Rectal smooth muscle tissue (tissue), 1 donor: ENCODE measurements around the gene DNAAF5.

Experiments used
- H3K27ac ChIP-seq: one replicate; pipeline ENCODE4 v1.7.0; 2013; ENCODE audit warnings: low read depth, low read length, inconsistent platforms
- H3K27me3 ChIP-seq: one replicate; pipeline ENCODE4 v1.7.0; 2013; ENCODE audit warnings: low read length; ENCODE audit not compliant: control insufficient read depth, insufficient read depth
- H3K36me3 ChIP-seq: one replicate; pipeline ENCODE4 v1.7.0; 2013; ENCODE audit warnings: low read length; ENCODE audit not compliant: control insufficient read depth, insufficient read depth
- H3K4me1 ChIP-seq: one replicate; pipeline ENCODE4 v1.7.0; 2013; ENCODE audit warnings: low read length; ENCODE audit not compliant: control insufficient read depth, insufficient read depth
- H3K4me3 ChIP-seq: one replicate; pipeline ENCODE4 v1.7.0; 2013; ENCODE audit warnings: low read length
- H3K9ac ChIP-seq: one replicate; pipeline ENCODE4 v1.7.0; 2013; ENCODE audit warnings: low read length

The DNAAF5 gene

DNA sequence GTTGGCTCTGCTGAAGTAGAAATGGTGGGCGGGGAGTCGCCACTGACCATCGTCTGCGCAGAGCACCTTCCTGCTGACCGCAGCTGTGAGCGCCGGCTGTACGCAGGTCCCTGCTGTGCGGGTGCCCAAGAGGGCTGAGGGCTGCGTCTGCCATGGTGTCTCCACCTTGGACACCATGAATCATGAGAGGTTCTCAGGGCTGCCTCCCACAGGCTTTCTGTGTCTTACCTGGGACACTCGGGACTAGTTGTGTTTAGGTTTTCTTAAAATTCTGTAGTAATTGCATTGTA is 45.5 kb downstream of the DNAAF5 start:
- Histone ChIP-seq H3K36me3 (peaks cover 3% of the 10 kb centered on the region), H3K9ac (no peak overlapping the region), H3K4me1 (peaks cover 22% of the 10 kb centered on the region), H3K27me3 (no peaks in the 10 kb centered on the region), H3K4me3 (no peak overlapping the region), H3K27ac (peak overlapping the region; percentile 92)

- Histone ChIP-seq H3K27ac (peak overlapping the region; percentile 92), H3K4me3 (no peak overlapping the region), H3K9ac (no peak overlapping the region), H3K4me1 (peaks cover 22% of the 10 kb centered on the region), H3K36me3 (peaks cover 3% of the 10 kb centered on the region), H3K27me3 (no peaks in the 10 kb centered on the region)
Measured at GRCh38 chr7:772392-772791, 45.9 kb downstream of the DNAAF5 start.

DNA sequence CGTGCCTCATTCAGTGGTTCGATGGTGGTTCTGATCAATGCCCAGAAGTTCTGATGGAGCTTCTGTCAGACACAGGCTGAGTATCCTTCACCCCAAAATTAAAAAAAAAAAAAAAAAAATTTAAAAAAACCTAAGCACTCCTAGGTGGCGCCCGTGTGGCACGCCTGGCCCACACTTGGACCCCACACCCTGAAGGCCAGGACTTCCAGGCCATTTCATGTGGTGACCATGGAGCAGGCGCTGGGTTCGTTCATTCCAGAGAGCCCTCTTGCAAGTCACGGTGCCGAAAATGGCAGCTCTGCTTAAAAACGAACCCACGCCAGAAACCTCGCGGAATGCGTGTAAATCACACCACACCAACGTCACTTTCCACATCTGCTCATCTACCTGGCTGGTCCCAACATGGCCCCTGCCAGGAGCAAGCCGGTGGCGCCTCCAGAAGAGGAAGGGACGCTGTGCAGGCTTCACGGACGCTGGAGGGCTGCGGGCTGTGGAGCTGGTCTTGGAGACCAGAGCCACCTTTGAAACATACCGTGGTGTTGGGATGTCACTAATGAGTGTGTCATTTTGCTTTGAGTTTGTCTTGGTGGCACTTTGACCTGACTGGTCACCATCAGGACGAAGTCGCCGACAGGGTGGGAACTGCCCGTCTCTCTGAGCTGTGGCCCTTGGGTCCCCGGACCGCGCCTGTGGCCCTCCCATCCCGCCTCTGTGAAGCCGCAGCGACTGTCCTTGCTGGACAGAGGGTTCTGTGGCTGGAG is 46.5 kb downstream of the DNAAF5 start:
- H3K27ac ChIP-seq: no peak overlapping the region
- peaks cover 3% of the 10 kb centered on the region for H3K36me3 ChIP-seq
- H3K4me3 ChIP-seq: no peak overlapping the region

DNA sequence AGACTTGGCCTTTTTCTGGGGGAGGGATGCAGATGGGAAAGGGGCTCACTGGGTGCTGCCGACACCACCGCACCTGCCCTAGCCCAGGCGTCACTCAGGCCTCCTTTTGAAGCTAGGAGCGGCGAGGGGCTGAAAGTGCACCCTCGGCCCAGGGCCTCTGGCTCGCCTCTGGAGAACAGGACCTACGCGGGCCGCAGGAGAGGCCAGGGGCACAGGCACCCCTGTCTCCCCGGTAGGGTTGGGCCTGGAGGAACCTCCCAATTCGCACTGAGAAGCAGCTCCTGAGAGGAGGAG is 47.1 kb downstream of the DNAAF5 start:
- no peaks in the 10 kb centered on the region for H3K36me3 ChIP-seq
- H3K4me1 ChIP-seq: peaks cover 22% of the 10 kb centered on the region
- no peaks in the 10 kb centered on the region for H3K27me3 ChIP-seq
- H3K9ac ChIP-seq: no peak overlapping the region
- no peak overlapping the region for H3K4me3 ChIP-seq
- no peak overlapping the region for H3K27ac ChIP-seq

More for the DNA sequence above, 46.5 kb downstream of the DNAAF5 start:
- peaks cover 22% of the 10 kb centered on the region for H3K4me1 ChIP-seq
- no peak overlapping the region for H3K9ac ChIP-seq
- H3K27me3 ChIP-seq: no peaks in the 10 kb centered on the region

DNA sequence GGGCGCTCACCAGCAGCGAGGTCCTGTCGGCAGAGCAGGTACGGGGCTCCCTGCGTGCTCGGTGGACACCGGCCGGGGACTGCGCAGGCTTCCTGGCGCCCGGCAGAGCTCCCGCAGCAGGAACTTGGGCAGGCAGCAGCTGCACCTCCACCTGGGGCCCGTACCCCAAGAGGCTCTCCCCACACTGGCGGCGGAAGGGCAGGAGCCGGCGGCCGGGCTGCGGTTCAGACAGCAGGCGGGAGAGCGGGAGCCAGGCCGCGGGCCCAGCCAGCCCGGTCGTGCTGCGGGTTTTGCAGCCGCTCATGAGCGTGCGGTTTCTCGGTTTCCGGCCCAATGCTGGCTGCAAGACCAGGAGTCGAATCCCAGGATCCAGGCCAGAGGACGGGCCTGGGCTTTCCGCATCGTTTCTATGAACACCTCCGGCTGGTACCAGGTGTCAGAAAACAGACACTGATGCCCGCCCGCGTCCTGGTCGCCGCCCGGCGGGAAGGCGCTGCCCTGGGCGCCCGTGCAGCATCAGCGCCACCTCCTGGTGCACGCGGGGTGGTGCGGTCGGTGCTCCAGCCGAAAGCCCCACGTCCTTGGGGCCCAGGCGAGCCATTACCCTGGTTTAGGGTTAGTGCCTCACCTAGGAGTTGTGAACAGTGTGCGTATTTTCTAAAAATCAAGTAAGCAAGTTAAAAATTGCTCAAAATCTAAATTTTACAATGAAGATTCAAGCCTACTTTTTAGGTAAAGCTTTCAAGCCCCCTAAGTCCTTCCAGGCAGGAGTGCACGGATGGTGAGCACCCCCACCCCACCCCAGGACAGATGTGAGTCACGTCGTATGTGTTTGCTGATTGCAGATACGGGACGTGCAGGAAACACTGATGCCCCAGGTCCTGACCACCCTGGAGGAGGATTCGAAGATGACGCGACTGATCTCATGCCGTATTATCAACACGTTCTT is 47.9 kb downstream of the DNAAF5 start:
- H3K36me3 ChIP-seq: no peaks in the 10 kb centered on the region
- H3K27me3 ChIP-seq: no peaks in the 10 kb centered on the region
- H3K9ac ChIP-seq: no peak overlapping the region
- H3K27ac ChIP-seq: no peak overlapping the region
- H3K4me3 ChIP-seq: no peak overlapping the region
- H3K4me1 ChIP-seq: peaks cover 28% of the 10 kb centered on the region

- Histone ChIP-seq H3K4me1 (peaks cover 18% of the 10 kb centered on the region), H3K9ac (no peak overlapping the region), H3K4me3 (no peak overlapping the region), H3K27me3 (no peaks in the 10 kb centered on the region), H3K36me3 (no peaks in the 10 kb centered on the region), H3K27ac (no peak overlapping the region)
Measured at GRCh38 chr7:776381-776780, 49.9 kb downstream of the DNAAF5 start.

DNA sequence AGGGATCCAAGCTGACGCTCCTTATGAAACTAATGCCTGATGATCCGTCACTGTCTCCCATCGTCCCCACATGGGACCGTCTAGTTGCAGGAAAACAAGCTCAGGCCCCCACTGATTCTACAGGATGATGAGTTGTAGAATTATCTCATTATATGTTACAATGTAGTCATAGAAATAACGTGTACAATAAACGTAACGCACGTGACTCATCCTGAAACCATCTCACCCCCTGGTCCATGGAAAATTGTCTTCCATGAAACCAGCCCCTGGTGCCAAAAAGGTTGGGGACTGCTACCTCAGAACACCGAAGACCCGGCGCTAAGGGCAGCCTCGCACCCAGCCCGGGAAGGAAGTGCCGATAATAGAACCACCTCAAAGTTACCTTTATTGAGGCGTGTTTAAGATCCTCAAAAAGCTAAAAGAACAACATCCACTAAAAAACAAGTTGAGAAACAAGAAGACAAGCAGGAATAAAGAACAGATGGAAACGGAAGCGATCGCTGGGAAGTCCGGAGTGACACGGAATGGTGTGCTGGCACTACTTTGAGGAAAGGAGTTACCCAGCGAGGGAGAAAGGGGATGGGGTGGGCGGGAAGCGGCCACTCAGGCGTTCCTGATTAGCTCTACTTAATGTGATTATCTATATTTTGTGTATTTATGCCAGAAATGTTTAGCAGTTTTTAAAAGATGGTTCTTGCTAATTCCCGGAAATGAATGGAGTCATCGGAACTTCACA is 50.7 kb downstream of the DNAAF5 start:
- no peak overlapping the region for H3K4me3 ChIP-seq
- no peaks in the 10 kb centered on the region for H3K36me3 ChIP-seq
- peaks cover 10% of the 10 kb centered on the region for H3K4me1 ChIP-seq
- H3K27ac ChIP-seq: no peak overlapping the region
- no peak overlapping the region for H3K9ac ChIP-seq
- H3K27me3 ChIP-seq: no peaks in the 10 kb centered on the region

- Histone ChIP-seq H3K27me3 (no peaks in the 10 kb centered on the region), H3K9ac (no peak overlapping the region), H3K27ac (no peak overlapping the region), H3K4me1 (peaks cover 8% of the 10 kb centered on the region), H3K36me3 (peaks cover under 1% of the 10 kb centered on the region), H3K4me3 (no peak overlapping the region)
Measured at GRCh38 chr7:777728-778078, 51.2 kb downstream of the DNAAF5 start.

DNA sequence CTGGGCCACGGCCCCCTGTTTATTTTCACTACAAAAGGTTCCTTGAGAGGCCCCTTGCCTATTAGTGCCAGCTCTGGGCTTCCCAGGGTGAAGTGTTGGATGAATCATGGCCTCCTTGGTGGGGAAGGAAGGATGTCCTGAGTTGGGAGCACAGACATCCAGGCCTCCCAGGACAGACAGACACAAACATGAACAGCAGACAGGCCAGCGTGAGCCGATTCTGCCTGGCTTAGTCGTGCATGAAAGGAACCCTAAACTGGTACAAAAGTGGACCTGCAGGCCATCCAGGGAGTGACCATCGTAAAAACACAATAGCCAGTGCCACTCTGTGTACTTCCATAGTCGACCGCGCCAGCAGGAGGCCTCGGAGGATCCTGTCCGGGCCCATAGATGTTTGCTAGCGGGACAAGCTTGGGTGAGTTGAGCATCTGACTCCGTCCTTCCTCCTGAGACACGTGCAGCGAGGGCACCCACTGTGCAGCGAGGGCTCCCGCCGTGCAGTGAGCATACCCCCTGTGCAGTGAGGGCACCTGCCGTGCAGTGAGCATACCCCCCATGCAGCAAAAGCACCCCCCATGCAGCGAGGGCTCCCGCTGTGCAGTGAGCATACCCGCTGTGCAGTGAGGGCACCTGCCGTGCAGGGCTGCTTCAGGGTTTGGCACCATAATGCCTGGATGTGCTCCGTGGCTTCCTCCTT is 51.9 kb downstream of the DNAAF5 start:
- H3K27me3 ChIP-seq: no peaks in the 10 kb centered on the region
- H3K36me3 ChIP-seq: peaks cover 5% of the 10 kb centered on the region
- no peak overlapping the region for H3K4me3 ChIP-seq
- H3K9ac ChIP-seq: no peak overlapping the region
- H3K4me1 ChIP-seq: peaks cover 8% of the 10 kb centered on the region
- H3K27ac ChIP-seq: no peak overlapping the region

- peaks cover 5% of the 10 kb centered on the region for H3K36me3 ChIP-seq
- no peak overlapping the region for H3K4me3 ChIP-seq
- H3K27ac ChIP-seq: peak overlapping the region; percentile 8
- no peak overlapping the region for H3K9ac ChIP-seq
- peaks cover 8% of the 10 kb centered on the region for H3K4me1 ChIP-seq
- no peaks in the 10 kb centered on the region for H3K27me3 ChIP-seq
Measured at GRCh38 chr7:778968-779451, 52.5 kb downstream of the DNAAF5 start.

DNA sequence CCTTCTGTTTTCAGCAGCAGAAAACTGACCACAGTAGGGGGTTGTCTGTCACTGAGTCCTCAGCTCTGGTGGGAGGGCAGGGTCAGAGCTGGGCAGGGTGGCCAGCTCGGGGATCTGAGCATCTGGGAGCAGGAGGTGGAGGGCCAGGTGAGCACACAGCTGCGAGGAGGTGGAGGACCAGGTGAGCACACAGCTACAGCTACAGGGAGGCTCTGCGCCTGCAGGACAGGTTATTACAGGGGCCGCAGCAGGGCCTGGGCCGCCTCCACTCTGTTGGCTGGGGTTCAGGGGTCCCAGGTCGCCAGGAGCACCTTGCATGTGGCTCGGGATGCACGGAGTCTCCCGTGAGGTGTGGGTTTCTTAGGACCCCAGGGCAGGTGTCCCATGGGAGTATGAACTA is 53.0 kb downstream of the DNAAF5 start:
- no peaks in the 10 kb centered on the region for H3K27me3 ChIP-seq
- H3K4me1 ChIP-seq: peaks cover 8% of the 10 kb centered on the region
- H3K36me3 ChIP-seq: peaks cover 5% of the 10 kb centered on the region
- H3K27ac ChIP-seq: no peak overlapping the region
- no peak overlapping the region for H3K9ac ChIP-seq
- H3K4me3 ChIP-seq: no peak overlapping the region

DNA sequence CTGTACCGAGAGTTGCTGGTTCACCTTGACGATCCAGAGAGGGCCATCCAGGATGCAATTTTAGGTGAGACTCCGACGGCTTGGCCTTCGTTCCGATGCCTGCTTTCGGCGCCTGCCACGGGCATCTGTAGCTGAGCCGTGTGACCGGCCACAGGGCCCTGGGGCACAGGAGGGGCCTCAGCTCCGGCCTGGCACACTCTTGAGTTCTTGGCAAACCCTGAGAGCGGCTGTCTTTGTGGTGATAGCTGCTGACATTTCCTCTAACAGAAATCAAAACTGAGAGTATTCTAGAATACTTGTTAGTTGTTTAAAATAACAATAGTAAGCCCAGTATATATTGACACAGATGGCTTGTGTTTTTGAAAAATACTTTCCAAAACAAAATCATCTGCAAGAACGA is 53.6 kb downstream of the DNAAF5 start:
- peaks cover 5% of the 10 kb centered on the region for H3K36me3 ChIP-seq
- no peak overlapping the region for H3K27ac ChIP-seq
- H3K4me3 ChIP-seq: no peak overlapping the region
- no peak overlapping the region for H3K9ac ChIP-seq
- no peaks in the 10 kb centered on the region for H3K27me3 ChIP-seq
- H3K4me1 ChIP-seq: peaks cover 8% of the 10 kb centered on the region
